Caco-2 (cell line): Measurements from ENCODE around the gene GPRC5D. TPM values are rescaled to one million over a fixed set of nuclear protein-coding genes. Genes with fewer than 3 reads are reported as not detected.

Source experiments
- BruUV-seq: library from RNA; stranded (reverse); fragments of 400-500 nt; replicated peaks from 2 replicates; lab custom pipeline; 2021; lab: Mats Ljungman, UMichigan
- CTCF ChIA-PET: fragments of 300-600 bp; sonication (Branson Sonifier 250); formaldehyde crosslinking; loops from one replicate; lab custom pipeline; 2022; ENCODE audit warnings: antibody characterized with exemption; lab: Charles Lee
- POLR2A ChIA-PET: fragments of 300-600 bp; sonication (Branson Sonifier 250); formaldehyde crosslinking; loops from one replicate; lab custom pipeline; 2022; ENCODE audit warnings: antibody characterized with exemption; lab: Charles Lee
- DNase-seq, 2 experiments: peaks; one replicate each; pipeline versions ENCODE4 v3.0.0 to v3.0.0-alpha.2; 2020 to 2022
- H3K27me3 ChIP-seq: replicated peaks from 2 replicates; pipeline ENCODE4 v1.6.0; 2011; ENCODE audit warnings: low read length; ENCODE audit not compliant: control insufficient read depth, insufficient read depth
- H3K36me3 ChIP-seq: 2 replicates; pipeline ENCODE4 v1.5.1; 2011; ENCODE audit warnings: low read length; ENCODE audit not compliant: control insufficient read depth, insufficient read depth
- H3K4me1 ChIP-seq: fragments of 250-450 bp; sonication (Bioruptor Pico); 2 replicates; pipeline ENCODE4 v1.5.1; 2020; ENCODE audit warnings: mild to moderate bottlenecking
- H3K4me3 ChIP-seq: 2 replicates; pipeline ENCODE4 v1.5.1; 2011; ENCODE audit warnings: low read depth, mild to moderate bottlenecking, control low read depth, low read length
- H3K9me3 ChIP-seq: fragments of 250-450 bp; sonication (Bioruptor Pico); 2 replicates; pipeline ENCODE4 v1.5.1; 2020; ENCODE audit warnings: mild to moderate bottlenecking, moderate library complexity
- H3K27ac Mint-ChIP-seq: one replicate; pipeline ENCODE4 v1.8.0; 2022; ENCODE audit warnings: mixed read lengths; ENCODE audit not compliant: unreplicated experiment
- H3K27me3 Mint-ChIP-seq: one replicate; pipeline ENCODE4 v1.8.0; 2022; ENCODE audit warnings: mixed read lengths; ENCODE audit not compliant: insufficient read depth, unreplicated experiment
- H3K36me3 Mint-ChIP-seq: one replicate; pipeline ENCODE4 v1.8.0; 2022; ENCODE audit warnings: mild to moderate bottlenecking, mixed read lengths; ENCODE audit not compliant: insufficient read depth, unreplicated experiment
- H3K4me1 Mint-ChIP-seq: one replicate; pipeline ENCODE4 v1.8.0; 2022; ENCODE audit warnings: low read depth, mixed read lengths; ENCODE audit not compliant: unreplicated experiment
- H3K4me3 Mint-ChIP-seq: one replicate; pipeline ENCODE4 v1.8.0; 2022; ENCODE audit warnings: mild to moderate bottlenecking, moderate library complexity, mixed read lengths; ENCODE audit not compliant: unreplicated experiment
- H3K9me3 Mint-ChIP-seq: one replicate; pipeline ENCODE4 v1.8.0; 2022; ENCODE audit warnings: mixed read lengths; ENCODE audit not compliant: unreplicated experiment
- intact Hi-C: fragments of 100-400 bp; cut with micrococcal nuclease; formaldehyde crosslinking; loops from one replicate; pipeline ENCODE4 v1.10.0; 2022; ENCODE audit not compliant: unreplicated experiment
- total RNA-seq: library from RNA; stranded (reverse); gene quantifications from 2 replicates; pipeline ENCODE4 v1.2.3, GENCODE V29; 2022
- TF ChIP-seq, protein P1 (sequence below), 2 experiments: fragments of 200-600 bp in 1 of 2; IDR thresholded peaks; 1 replicate in 1 of 2; 2 replicates in 1 of 2; pipeline versions ENCODE4 v1.5.1 to v1.8.0; 2011 to 2022; ENCODE audit warnings: antibody characterized with exemption in 1 of 2, control low read depth in 1 of 2, inconsistent platforms in 1 of 2, low read depth in 1 of 2, low read length in 1 of 2, mild to moderate bottlenecking in 1 of 2, moderate library complexity in 1 of 2; ENCODE audit not compliant: insufficient read depth in 1 of 2, severe bottlenecking in 1 of 2, unreplicated experiment in 1 of 2

GPRC5D gene
- total RNA-seq, 1 experiment from 2014 or later: not detected

DNA sequence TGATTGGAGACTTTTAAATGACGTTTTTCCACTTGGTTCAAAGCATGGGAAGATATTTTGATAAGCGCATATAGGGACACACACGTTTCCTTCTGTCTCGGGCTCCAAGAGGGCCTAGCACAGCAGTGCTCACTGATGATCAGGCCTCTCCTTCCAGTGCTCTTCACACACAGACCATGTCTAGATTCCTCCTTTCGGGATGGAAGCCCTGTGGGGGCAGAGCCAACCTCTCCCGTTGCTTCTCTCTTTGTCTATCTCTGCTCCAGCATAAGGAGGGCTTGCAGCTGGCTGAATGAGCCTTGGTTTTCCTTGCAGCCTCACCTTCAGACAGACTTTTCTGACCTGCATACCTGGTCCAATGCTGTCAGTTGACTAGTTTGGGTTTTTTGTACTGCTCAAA, 22.3 kb downstream of the GPRC5D start:
- POLR2A ChIA-PET: no interaction called here
- H3K27me3 ChIP-seq: no peaks in the 10 kb centered on the region
- BruUV-seq: no TSS peak
- H3K4me3 ChIP-seq: no peak overlapping the region
- intact Hi-C loops: loop anchor here (5.0 kb wide), 1 partner anchor 48 kb away; no protein-coding TSS in a partner anchor
- no peaks in the 10 kb centered on the region for H3K36me3 ChIP-seq
- Mint-ChIP-seq H3K4me1 (peaks cover 35% of the 10 kb centered on the region), H3K4me3 (no peak overlapping the region), H3K9me3 (no peaks in the 10 kb centered on the region), H3K27ac (no peak overlapping the region), H3K27me3 (no peaks in the 10 kb centered on the region), H3K36me3 (peaks cover 16% of the 10 kb centered on the region)
- TF ChIP-seq, protein P1, sequence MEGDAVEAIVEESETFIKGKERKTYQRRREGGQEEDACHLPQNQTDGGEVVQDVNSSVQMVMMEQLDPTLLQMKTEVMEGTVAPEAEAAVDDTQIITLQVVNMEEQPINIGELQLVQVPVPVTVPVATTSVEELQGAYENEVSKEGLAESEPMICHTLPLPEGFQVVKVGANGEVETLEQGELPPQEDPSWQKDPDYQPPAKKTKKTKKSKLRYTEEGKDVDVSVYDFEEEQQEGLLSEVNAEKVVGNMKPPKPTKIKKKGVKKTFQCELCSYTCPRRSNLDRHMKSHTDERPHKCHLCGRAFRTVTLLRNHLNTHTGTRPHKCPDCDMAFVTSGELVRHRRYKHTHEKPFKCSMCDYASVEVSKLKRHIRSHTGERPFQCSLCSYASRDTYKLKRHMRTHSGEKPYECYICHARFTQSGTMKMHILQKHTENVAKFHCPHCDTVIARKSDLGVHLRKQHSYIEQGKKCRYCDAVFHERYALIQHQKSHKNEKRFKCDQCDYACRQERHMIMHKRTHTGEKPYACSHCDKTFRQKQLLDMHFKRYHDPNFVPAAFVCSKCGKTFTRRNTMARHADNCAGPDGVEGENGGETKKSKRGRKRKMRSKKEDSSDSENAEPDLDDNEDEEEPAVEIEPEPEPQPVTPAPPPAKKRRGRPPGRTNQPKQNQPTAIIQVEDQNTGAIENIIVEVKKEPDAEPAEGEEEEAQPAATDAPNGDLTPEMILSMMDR (IDR thresholded peaks at IDR 0.05; ENCODE audit: insufficient read depth in 1 of 2, low read depth in 1 of 2, low read length in 1 of 2, severe bottlenecking in 1 of 2, unreplicated experiment in 1 of 2): no peak
- H3K4me1 ChIP-seq: peaks cover 32% of the 10 kb centered on the region
- CTCF ChIA-PET: no interaction called here
- DNase-seq: peak in 1 of 2 experiments; percentile 20
- 0 out of 2 replicates have a peak, but pooled peaks cover 3% of the 10 kb centered on the region for H3K9me3 ChIP-seq

DNA sequence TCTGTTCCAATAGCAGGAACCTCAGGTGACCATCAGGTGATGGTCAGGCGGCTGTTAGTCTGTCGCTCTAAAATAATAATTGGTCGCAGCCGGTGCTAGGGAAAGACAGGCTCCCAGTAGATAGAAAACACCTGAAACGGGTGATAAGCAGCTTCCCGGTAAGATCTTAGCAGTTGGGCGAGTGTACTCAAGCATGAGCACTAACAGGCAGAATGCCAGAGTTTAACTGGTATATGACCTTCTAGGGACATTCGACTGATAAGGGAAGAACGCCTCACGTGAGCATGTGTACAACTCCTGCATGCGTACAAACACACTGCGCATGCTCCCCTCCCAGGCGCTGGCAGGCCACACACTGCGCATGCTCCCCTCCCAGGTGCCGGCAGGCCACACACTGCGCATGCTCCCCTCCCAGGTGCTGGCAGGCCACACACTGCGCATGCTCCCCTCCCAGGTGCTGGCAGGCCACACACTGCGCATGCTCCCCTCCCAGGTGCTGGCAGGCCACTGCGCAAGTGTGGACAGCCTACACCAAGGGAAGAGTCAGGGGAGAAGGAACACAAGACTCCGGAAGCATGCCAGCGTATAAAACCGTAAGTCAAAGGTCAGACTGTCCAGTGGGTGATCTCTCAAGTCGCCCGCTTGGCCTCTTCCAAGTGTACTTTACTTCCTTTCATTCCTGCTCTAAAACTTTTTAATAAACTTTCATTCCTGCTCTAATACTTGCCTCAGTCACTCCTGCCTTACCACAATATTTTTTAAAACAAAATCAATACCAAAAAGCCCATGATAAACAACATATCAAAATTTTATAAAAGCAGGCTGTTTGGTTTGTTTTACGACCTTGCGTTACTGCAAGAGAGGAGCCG, 24.5 kb downstream of the GPRC5D start:
- H3K9me3 Mint-ChIP-seq: peaks cover 13% of the 10 kb centered on the region
- BruUV-seq: TSS peak; percentile 83
- Histone ChIP-seq H3K4me3 (peak overlapping the region; percentile 27), H3K27me3 (no peaks in the 10 kb centered on the region), H3K4me1 (peaks cover 27% of the 10 kb centered on the region), H3K9me3 (0 out of 2 replicates have a peak, but pooled peaks cover 3% of the 10 kb centered on the region), H3K36me3 (no peaks in the 10 kb centered on the region)
- H3K27ac Mint-ChIP-seq: peak overlapping the region; percentile 65
- ChIA-PET POLR2A (interaction anchor here (1.0 to 1.2 kb wide), 4 partner anchors 36 to 140 kb away, joined by 3 to 4 read pairs (median 4); partner anchors contain the start of gene GPRC5A), CTCF (interaction anchor here (1.6 kb wide), 1 partner anchor 11 kb away, joined by 4 read pairs; no protein-coding TSS in a partner anchor)
- H3K4me1 Mint-ChIP-seq: peaks cover 31% of the 10 kb centered on the region
- DNase-seq: peak; percentile 91 to 93
- TF ChIP-seq, protein P1 (IDR thresholded peaks at IDR 0.05; ENCODE audit: insufficient read depth in 1 of 2, low read depth in 1 of 2, low read length in 1 of 2, severe bottlenecking in 1 of 2, unreplicated experiment in 1 of 2): no peak
- H3K4me3 Mint-ChIP-seq: peak overlapping the region; percentile 61
- intact Hi-C loops: no loop called here
- no peaks in the 10 kb centered on the region for H3K27me3 Mint-ChIP-seq
- H3K36me3 Mint-ChIP-seq: peaks cover 20% of the 10 kb centered on the region

DNA sequence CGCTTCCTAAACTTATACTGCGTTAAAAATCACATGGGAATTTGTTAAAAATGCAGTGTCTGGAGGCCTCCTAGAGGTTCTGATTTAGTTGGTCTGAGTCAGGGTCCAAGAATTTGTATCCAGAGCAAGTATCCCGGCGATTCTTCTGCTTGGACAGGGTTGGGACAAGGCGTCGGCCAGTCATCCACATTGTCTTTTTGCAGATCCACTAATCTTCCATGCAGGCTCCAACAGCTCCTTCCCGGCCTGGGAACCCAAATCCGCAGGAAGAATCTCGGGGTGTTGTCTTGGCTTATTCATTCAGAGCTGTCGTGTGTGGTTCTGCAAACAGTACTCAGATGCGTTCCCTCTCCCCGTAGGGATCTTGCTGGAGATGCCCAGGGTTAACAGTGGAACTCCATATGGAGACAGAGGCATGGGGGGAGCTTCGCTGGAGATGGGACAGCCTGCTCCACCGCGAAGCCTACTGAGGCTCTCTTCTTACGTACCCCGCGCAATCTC, 25.3 kb downstream of the GPRC5D start:
- POLR2A ChIA-PET: interaction anchor here (1.0 to 1.2 kb wide), 4 partner anchors 36 to 139 kb away, joined by 3 to 4 read pairs (median 4); partner anchors contain the start of gene GPRC5A
- H3K9me3 Mint-ChIP-seq: peaks cover 13% of the 10 kb centered on the region
- H3K4me1 Mint-ChIP-seq: peaks cover 31% of the 10 kb centered on the region
- CTCF ChIA-PET: interaction anchor here (1.6 kb wide), 1 partner anchor 10 kb away, joined by 4 read pairs; no protein-coding TSS in a partner anchor
- no peaks in the 10 kb centered on the region for H3K27me3 Mint-ChIP-seq
- peak; percentile 47 to 53 for DNase-seq
- Histone ChIP-seq H3K4me1 (peaks cover 27% of the 10 kb centered on the region), H3K27me3 (no peaks in the 10 kb centered on the region), H3K4me3 (peak overlapping the region; percentile 27), H3K36me3 (no peaks in the 10 kb centered on the region), H3K9me3 (0 out of 2 replicates have a peak, but pooled peaks cover 3% of the 10 kb centered on the region)
- H3K36me3 Mint-ChIP-seq: peaks cover 20% of the 10 kb centered on the region
- H3K4me3 Mint-ChIP-seq: peak overlapping the region; percentile 61
- H3K27ac Mint-ChIP-seq: peak overlapping the region; percentile 65
- intact Hi-C loops: no loop called here
- BruUV-seq: TSS peak; percentile 89
- TF ChIP-seq, protein P1 (IDR thresholded peaks at IDR 0.05; ENCODE audit: insufficient read depth in 1 of 2, low read depth in 1 of 2, low read length in 1 of 2, severe bottlenecking in 1 of 2, unreplicated experiment in 1 of 2): no peak
